DOHH2 (cell line): ENCODE data around the gene MRC1.

Experiments used
- H3F3A ChIP-seq: fragments of 200-600 bp; sonication (generic), shearing (Covaris generic); 2 replicates; pipeline ENCODE4 v1.6.0; 2016; ENCODE audit warnings: antibody characterized with exemption, mild to moderate bottlenecking; ENCODE audit not compliant: control insufficient read depth, insufficient read depth
- H3K27ac ChIP-seq: fragments of 200-600 bp; sonication (generic); 2 replicates; pipeline ENCODE4 v1.5.1; 2014; ENCODE audit warnings: low read depth, mild to moderate bottlenecking, low read length, moderate library complexity
- H3K27me3 ChIP-seq: fragments of 200-600 bp; sonication (generic); 2 replicates; pipeline ENCODE4 v1.6.1; 2014; ENCODE audit warnings: mild to moderate bottlenecking, low read length, mixed read lengths; ENCODE audit not compliant: control insufficient read depth
- H3K36me3 ChIP-seq: fragments of 200-600 bp; sonication (generic); 2 replicates; pipeline ENCODE4 v1.6.1; 2014; ENCODE audit warnings: mild to moderate bottlenecking, low read length, moderate library complexity, mixed read lengths; ENCODE audit not compliant: control insufficient read depth
- H3K4me1 ChIP-seq: fragments of 200-600 bp; sonication (generic); 2 replicates; pipeline ENCODE4 v1.6.1; 2014; ENCODE audit warnings: mild to moderate bottlenecking, low read length, mixed read lengths; ENCODE audit not compliant: control insufficient read depth
- H3K4me2 ChIP-seq: fragments of 200-600 bp; sonication (generic); 2 replicates; pipeline ENCODE4 v1.6.0; 2014; ENCODE audit warnings: mild to moderate bottlenecking, low read length, moderate library complexity
- H3K4me3 ChIP-seq: fragments of 200-600 bp; sonication (generic); 2 replicates; pipeline ENCODE4 v1.5.1; 2014; ENCODE audit warnings: mild to moderate bottlenecking, low read length, mixed read lengths
- H3K79me2 ChIP-seq: fragments of 200-600 bp; sonication (generic); 2 replicates; pipeline ENCODE4 v1.6.1; 2014; ENCODE audit warnings: mild to moderate bottlenecking, low read length, mixed read lengths; ENCODE audit not compliant: control insufficient read depth
- H3K9me2 ChIP-seq: fragments of 200-600 bp; sonication (generic); replicated peaks from 2 replicates; pipeline ENCODE4 v1.6.1; 2014; ENCODE audit warnings: mild to moderate bottlenecking, low read length, mixed read lengths; ENCODE audit not compliant: control insufficient read depth
- H3K9me3 ChIP-seq: fragments of 200-600 bp; sonication (generic); 2 replicates; pipeline ENCODE4 v1.6.1; 2014; ENCODE audit warnings: antibody characterized with exemption, low read length, mixed read lengths; ENCODE audit not compliant: control insufficient read depth, insufficient read depth
- H4K20me1 ChIP-seq: fragments of 200-600 bp; sonication (generic); 2 replicates; pipeline ENCODE4 v1.6.0; 2014; ENCODE audit warnings: low read depth, mild to moderate bottlenecking, antibody characterized with exemption, low read length, moderate library complexity; ENCODE audit not compliant: control insufficient read depth, insufficient read depth
- CTCF ChIP-seq: fragments of 200-600 bp; sonication (generic); IDR thresholded peaks from one replicate; pipeline ENCODE4 v1.5.1; 2014; ENCODE audit warnings: antibody characterized with exemption, mild to moderate bottlenecking, low read depth, low read length; ENCODE audit not compliant: poor library complexity, severe bottlenecking
- EZH2phosphoT487 ChIP-seq: fragments of 200-600 bp; sonication (generic); IDR thresholded peaks from 2 replicates; pipeline ENCODE4 v1.6.1; 2017; ENCODE audit warnings: borderline replicate concordance, mild to moderate bottlenecking, antibody characterized with exemption, low read length, moderate library complexity, mixed read lengths

The MRC1 gene

GRCh38 chr10:17795083-17795482 is 14.1 kb upstream of the MRC1 start:
- H4K20me1 ChIP-seq = no peaks in the 10 kb centered on the region
- no peak overlapping the region for H3K27ac ChIP-seq
- TF ChIP-seq CTCF (no peak), EZH2phosphoT487 (no peak)
- H3K4me2 ChIP-seq = no peak overlapping the region
- no peak overlapping the region for H3K4me3 ChIP-seq
- no peaks in the 10 kb centered on the region for H3K4me1 ChIP-seq
- no peaks in the 10 kb centered on the region for H3F3A ChIP-seq
- no peaks in the 10 kb centered on the region for H3K9me2 ChIP-seq
- H3K36me3 ChIP-seq = no peaks in the 10 kb centered on the region
- no peaks in the 10 kb centered on the region for H3K79me2 ChIP-seq
- H3K27me3 ChIP-seq = no peaks in the 10 kb centered on the region
- H3K9me3 ChIP-seq = no peaks in the 10 kb centered on the region

GRCh38 chr10:17795813-17796594 is 13.1 kb upstream of the MRC1 start:
- H3K9me2 ChIP-seq = no peaks in the 10 kb centered on the region
- no peak overlapping the region for H3K4me2 ChIP-seq
- no peaks in the 10 kb centered on the region for H3K27me3 ChIP-seq
- no peak overlapping the region for H3K4me3 ChIP-seq
- no peaks in the 10 kb centered on the region for H3K4me1 ChIP-seq
- no peak for TF ChIP-seq CTCF
- no peak for TF ChIP-seq EZH2phosphoT487
- no peak overlapping the region for H3K27ac ChIP-seq
- no peaks in the 10 kb centered on the region for H3K9me3 ChIP-seq
- no peaks in the 10 kb centered on the region for H3K79me2 ChIP-seq
- H3K36me3 ChIP-seq = no peaks in the 10 kb centered on the region
- H4K20me1 ChIP-seq = no peaks in the 10 kb centered on the region
- no peaks in the 10 kb centered on the region for H3F3A ChIP-seq

GRCh38 chr10:17801507-17801906 is 7.6 kb upstream of the MRC1 start:
- no peaks in the 10 kb centered on the region for H3K9me2 ChIP-seq
- peaks cover 16% of the 10 kb centered on the region for H3K4me1 ChIP-seq
- H3K27ac ChIP-seq = no peak overlapping the region
- no peaks in the 10 kb centered on the region for H4K20me1 ChIP-seq
- H3K9me3 ChIP-seq = peaks cover 4% of the 10 kb centered on the region; the same call in 1 of the 2 replicates
- H3K27me3 ChIP-seq = no peaks in the 10 kb centered on the region
- H3K79me2 ChIP-seq = no peaks in the 10 kb centered on the region
- no peak overlapping the region for H3K4me3 ChIP-seq
- no peaks in the 10 kb centered on the region for H3K36me3 ChIP-seq
- H3K4me2 ChIP-seq = no peak overlapping the region
- no peaks in the 10 kb centered on the region for H3F3A ChIP-seq
- TF ChIP-seq CTCF (no peak), EZH2phosphoT487 (no peak)
